GM12872 (cell line): ENCODE measurements around the gene MRPS11.

ENCODE experiments used
- TF ChIP-seq, protein P1 (sequence below): IDR thresholded peaks from 3 replicates; pipeline ENCODE4 v1.5.1; 2011; ENCODE audit warnings: low read depth, mild to moderate bottlenecking, low read length, moderate library complexity; ENCODE audit not compliant: insufficient read depth

The MRPS11 gene

GRCh38 chr15:88431441-88431840, 36.1 kb upstream of the MRPS11 start:
- TF ChIP-seq, protein P1, sequence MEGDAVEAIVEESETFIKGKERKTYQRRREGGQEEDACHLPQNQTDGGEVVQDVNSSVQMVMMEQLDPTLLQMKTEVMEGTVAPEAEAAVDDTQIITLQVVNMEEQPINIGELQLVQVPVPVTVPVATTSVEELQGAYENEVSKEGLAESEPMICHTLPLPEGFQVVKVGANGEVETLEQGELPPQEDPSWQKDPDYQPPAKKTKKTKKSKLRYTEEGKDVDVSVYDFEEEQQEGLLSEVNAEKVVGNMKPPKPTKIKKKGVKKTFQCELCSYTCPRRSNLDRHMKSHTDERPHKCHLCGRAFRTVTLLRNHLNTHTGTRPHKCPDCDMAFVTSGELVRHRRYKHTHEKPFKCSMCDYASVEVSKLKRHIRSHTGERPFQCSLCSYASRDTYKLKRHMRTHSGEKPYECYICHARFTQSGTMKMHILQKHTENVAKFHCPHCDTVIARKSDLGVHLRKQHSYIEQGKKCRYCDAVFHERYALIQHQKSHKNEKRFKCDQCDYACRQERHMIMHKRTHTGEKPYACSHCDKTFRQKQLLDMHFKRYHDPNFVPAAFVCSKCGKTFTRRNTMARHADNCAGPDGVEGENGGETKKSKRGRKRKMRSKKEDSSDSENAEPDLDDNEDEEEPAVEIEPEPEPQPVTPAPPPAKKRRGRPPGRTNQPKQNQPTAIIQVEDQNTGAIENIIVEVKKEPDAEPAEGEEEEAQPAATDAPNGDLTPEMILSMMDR = no peak

- TF ChIP-seq, protein P1 = no peak
Measured at GRCh38 chr15:88433046-88433685, 34.3 kb upstream of the MRPS11 start.

DNA sequence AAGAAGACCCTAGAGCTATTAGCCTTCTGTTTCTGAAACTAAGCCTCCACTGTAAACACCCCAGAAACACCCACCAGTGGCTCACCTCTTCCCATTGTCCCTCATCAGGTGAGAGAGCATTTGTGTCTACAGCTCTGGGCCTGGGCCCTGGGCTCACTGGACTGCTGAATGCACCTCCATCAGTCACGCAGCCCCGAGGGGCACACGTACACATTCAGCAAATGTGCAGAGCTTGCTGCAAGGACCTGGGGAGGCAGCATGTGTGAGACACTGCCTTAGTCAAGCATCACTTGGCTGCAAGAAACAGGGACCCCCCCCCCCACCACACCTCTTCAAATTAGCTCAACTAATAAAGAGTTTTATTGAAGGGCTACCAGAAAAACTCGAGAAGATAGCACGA, 29.3 kb upstream of the MRPS11 start:
- TF ChIP-seq, protein P1 = no peak

- TF ChIP-seq, protein P1 = no peak
Measured at GRCh38 chr15:88440021-88440420, 27.5 kb upstream of the MRPS11 start.

DNA sequence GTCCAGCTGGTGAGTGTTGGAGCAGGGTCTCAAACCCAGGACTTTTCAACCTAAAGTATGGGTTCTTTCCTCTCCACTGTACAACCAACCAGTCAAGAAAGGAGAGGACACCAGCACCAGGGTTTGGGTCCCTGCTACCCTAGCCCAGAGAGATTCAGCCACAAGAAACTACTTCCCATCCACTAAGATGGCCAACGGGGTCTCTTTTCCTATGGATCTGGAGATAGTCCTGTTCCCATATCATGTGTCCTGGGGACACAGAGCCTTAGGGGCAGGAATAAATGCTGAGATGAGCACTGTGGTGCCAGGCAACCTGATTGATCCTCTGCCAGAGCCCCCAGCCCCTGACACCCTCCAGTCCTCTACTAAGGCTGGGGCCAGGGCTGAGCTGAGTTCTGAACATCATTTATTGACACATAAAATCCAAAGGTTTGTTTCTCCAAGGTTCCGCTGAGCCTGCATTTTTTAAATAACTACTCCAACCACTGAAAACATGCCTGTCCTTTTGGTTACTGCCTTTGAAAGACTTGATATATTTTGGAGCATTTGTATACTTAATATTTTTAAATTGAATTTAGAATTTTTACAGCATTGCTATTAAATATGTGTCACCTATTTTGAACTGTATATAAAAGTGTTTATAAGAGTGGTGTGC, 26.3 kb upstream of the MRPS11 start:
- TF ChIP-seq, protein P1 = no peak

GRCh38 chr15:88447206-88447605, 20.3 kb upstream of the MRPS11 start:
- TF ChIP-seq, protein P1 = no peak

DNA sequence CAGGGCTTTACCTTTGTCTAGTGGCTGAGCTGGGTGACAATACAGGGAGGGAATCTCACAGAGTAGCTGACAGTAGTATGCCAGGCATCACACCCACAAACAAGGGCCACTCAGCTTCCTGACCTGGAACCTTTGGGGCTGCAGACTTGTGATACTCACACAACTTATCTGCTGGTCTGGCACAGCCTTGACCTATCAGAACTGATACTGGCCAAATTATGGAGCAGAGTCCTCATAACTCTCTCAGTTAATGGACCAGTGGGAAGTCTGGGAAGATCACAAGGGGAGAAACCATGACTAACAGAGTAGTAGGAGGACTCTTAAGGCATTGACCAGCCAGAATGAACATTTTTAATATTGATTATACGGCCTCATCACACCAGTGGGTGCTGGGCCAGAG, 19.8 kb upstream of the MRPS11 start:
- TF ChIP-seq, protein P1 = no peak
